G401 (cell line): ENCODE results near the gene TPBG. TPM values are rescaled to one million over a fixed set of nuclear protein-coding genes. Genes with fewer than 3 reads are reported as not detected.

Experiments
- DNase-seq: peaks from one replicate; pipeline ENCODE4 v3.0.0-alpha.2; 2015; ENCODE audit warnings: low spot score
- in situ Hi-C: cut with HindIII; loops from 2 replicates; pipeline ENCODE4 v1.10.0; 2016; ENCODE audit warnings: low sequenced_read_pairs, mixed read lengths
- total RNA-seq: library from RNA; depleted of rRNA; stranded (reverse); fragments of >200 nt; shearing (Covaris generic); gene quantifications from 2 replicates; pipeline ENCODE4 v1.2.3, GENCODE V29; 2014; rRNA removed

TPBG gene, protein sequence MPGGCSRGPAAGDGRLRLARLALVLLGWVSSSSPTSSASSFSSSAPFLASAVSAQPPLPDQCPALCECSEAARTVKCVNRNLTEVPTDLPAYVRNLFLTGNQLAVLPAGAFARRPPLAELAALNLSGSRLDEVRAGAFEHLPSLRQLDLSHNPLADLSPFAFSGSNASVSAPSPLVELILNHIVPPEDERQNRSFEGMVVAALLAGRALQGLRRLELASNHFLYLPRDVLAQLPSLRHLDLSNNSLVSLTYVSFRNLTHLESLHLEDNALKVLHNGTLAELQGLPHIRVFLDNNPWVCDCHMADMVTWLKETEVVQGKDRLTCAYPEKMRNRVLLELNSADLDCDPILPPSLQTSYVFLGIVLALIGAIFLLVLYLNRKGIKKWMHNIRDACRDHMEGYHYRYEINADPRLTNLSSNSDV
- total RNA-seq: 4.6 and 6.7 TPM in 2 replicates

DNA sequence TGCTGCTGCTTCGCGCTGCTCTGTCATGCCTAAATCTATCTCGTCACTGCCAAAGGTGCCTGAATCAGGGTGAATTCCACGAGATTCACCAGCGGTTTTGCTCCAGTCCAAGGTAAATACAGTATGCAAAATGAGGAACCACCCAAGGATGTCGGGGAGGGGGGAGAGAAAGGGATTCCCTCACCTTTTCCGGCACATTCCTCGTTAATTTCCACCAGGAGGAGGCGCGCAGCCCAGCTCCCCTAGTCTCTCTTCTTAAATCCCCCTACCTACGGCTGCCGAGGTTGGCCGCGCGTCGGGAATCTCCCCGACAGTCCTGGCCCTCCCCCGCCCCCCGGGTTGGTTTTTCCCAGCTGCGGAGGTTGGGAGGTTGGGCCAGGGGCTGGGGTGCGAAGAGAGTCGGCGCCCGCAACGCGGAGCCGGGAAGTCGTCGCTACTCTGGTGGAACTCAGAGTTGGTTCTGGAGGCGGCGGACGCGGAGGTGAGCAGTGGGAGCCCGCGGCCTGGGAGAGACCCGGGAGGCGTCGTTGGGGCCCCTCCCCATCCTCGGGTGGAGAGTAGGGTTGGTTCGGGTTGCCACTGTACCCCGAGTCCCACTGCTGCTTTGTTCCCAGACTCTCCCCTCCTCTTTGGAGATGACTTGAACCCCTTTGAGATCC is at the start of gene TPBG:
TSS of gene TPBG (plus strand) at position 390 of the 659 bp plus-strand sequence. CDS start 1,145 bp downstream, outside the sequence.
- DNase-seq: no peak
- in situ Hi-C loops: no loop called here

GRCh38 chr6:82322386-82322785 is 41.2 kb upstream of the TPBG start:
- no peak for DNase-seq
- in situ Hi-C loops: no loop called here

DNA sequence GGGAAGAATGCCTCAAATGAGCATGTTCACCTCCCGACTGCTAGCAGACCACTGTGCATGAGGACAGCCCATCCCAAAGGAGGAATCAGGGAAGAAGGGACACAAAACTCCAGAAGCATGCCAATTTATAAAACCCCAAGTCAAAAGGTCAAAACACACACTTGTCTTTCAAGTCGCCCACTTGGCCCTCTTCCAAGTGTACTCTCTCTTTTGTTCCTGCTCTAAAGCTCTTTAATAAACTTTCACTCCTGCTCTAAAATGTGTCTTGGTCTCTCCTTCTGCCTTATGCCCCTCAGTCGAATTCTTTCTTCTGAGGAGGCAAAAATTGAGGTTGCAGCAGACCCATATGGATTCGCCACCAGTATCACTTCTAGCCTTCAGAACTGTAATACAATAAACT is 33.9 kb upstream of the TPBG start:
- in situ Hi-C loops: no loop called here
- no peak for DNase-seq

GRCh38 chr6:82330171-82330804 is 33.3 kb upstream of the TPBG start:
- in situ Hi-C loops: no loop called here
- DNase-seq: no peak

DNA sequence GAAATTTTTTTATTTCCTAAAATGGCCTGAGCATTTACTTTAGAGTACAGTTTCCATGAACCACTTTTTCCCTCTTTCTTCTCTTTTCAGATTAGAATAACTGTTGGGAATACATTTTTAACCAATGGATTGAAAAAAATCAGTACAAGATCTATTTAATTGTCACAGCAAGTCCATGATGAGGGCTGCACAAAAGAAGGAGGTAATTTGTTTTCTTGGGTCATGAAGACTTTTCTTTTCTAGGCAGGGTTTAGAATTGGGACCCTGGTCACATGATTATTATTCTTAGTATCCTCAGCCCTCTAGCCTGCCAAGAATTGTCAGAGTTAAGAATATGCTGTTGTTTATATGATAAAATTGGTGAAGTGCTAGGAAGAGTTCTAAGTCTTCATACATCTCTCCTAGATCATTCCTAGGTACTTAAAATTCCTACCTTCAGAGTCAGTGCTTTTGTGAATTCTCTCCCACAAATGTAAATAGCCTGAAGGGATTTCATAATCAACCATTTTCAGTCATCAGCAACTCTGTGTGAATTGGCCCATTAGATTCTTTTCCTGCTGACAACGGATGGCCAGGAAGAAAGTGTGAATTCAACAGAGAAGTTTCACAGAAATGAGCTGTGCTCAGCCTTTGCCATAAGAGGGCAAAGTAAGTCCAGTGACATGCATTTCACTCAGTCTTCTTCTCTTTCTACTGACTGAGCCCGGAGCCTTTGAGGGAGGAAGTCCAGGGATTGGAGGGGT is 32.4 kb upstream of the TPBG start:
- in situ Hi-C loops: no loop called here
- no peak for DNase-seq

DNA sequence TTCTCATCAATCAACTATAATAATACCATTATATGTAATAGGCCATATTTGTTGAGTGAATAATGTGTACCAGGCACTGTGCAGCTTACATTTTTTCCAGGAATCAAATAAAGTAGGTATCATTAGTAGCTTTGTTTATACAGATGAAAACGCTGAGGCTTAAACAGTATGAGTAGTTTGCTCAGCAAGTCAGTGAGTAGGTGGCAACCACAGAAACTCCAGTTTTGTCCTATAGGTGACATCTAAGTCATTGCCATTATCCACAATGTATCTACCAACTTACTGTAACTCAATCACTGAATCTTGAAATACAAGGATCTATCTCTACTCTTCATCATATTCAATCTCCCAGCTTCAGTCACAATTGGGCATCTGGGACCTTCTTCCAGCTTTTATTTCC is 29.8 kb upstream of the TPBG start:
- no peak for DNase-seq
- in situ Hi-C loops: no loop called here

DNA sequence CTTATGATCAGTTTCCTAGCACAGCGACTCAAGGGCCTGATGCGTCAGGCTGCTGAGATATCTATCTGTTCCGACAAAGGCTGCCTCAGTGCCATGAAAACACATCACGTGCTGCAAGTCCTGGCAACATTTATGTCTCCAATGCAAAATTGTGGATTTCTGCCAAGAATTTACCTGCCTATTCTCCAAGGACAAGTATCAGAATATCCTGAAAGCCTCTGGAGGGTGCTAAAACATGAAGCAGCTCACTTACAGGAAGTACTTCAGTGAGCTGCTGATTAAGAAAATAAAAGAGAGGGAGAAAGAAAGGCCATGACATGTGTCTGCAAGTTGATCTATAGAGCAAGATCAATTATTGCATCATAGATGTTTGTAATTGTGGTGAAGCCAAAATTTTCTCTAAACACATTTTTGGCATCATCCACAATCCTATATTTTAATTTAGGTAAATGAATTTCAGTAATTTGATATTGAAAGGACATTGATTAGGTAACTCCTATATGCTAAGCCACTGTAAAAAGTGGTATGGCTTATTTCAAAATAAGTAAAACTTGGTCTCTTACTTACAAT is 25.8 kb upstream of the TPBG start:
- no peak for DNase-seq
- in situ Hi-C loops: no loop called here

- in situ Hi-C loops: no loop called here
- DNase-seq: no peak
Measured at GRCh38 chr6:82348130-82348529, 15.5 kb upstream of the TPBG start.

DNA sequence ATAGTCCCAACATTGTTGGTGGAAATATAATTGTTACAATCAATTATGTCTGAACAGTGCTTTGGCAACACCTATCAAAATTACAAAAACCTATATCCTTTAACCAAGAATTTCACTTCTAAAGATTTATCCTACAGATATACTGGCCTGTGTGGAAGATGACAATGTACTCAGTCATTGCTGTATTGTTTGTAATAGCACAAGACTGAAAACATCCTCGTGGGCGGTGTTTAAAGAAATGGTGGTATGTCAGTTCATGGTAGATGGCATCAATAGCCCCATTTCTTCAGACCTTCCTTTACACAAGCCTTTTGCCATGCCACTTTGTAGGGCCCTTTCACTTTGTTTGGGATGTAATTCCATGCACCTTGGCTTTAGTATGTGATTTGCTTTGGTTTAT is 9.8 kb upstream of the TPBG start:
- in situ Hi-C loops: no loop called here
- DNase-seq: no peak

DNA sequence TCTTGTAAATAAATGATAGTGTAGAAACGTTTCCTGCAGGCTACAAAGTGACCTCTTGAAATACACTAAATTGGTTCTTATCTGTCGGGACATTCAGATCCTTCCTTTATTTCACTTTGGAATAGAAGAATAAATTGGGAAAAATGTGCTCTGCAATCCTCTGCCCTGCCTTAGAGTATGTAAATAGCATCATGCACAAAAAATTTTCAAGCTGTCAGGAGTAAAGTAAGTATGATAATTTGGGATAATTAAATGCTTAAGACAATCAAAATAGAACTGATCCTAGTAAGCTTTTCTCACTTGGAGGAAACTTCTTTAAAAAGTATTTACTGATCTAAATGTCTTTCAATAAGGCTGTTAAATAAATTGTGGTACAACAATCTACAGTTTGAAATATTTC is 3.1 kb upstream of the TPBG start:
- DNase-seq: no peak
- in situ Hi-C loops: no loop called here

DNA sequence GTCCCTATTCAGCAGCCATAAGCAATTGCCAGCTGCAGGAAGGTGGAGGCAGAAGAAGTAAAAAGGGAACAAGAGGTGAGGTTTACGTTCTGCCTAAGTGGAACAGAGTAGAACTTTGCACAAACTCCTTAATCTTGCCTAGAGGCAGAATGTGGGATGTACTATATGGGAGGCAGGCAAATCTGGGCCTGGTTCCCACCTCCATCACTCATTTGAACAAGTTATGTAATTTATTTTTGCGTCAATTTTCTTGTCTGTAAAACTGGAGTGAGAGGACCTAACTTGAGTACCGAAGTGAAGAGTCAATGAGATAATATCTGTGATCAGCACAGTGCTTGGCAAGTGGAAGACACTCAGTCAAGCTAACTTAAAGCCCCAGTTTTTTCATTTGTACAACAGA is 2.0 kb upstream of the TPBG start:
- no peak for DNase-seq
- in situ Hi-C loops: no loop called here

DNA sequence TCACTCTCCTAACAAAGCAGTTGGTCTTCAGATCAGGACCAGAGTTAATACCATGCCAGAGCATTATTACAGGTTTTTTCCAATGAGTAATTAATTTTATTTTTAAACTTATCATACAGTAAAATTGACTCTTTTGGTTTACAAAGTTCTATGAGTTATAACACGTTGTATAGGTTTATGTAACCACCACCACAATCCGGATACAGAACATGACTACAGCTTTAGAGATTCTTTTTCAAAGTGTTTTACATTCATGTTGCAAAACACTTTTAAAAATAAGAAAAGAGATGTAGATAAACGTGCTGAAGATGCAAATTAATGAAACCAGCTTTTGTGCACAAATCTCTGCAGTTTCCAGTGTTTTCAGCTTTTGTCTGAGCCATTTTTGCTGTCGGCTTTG is 1.5 kb upstream of the TPBG start:
- DNase-seq: no peak

DNA sequence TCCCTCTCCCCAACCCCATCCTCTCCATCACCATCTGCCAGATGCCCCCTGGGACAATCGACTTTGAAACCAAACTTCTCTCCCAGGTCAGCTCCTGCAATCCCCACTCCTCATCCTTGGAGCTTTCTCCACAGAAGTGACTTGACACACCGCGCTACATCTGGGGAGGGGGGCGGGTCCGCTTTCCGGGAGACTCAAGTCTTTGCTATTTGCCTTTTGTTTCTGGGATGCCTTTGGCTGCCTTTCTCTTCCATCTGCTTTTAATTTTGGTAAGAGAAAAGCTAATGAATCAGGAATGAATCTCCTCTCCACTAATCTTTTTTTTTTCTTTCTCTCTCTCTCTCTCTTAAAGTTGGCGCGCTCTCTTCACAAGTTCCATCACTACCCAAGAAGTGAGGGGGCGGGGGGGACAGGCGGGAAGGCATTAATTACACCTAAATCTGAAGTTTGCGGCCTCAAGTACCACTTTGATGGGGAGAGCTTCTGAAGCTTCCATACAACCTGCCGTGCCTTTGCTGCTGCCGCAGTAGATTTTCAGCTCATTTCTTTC is 664 bp upstream of the TPBG start:
- in situ Hi-C loops: no loop called here

More for the DNA sequence above, 1.5 kb upstream of the TPBG start:
- in situ Hi-C loops: no loop called here

DNA sequence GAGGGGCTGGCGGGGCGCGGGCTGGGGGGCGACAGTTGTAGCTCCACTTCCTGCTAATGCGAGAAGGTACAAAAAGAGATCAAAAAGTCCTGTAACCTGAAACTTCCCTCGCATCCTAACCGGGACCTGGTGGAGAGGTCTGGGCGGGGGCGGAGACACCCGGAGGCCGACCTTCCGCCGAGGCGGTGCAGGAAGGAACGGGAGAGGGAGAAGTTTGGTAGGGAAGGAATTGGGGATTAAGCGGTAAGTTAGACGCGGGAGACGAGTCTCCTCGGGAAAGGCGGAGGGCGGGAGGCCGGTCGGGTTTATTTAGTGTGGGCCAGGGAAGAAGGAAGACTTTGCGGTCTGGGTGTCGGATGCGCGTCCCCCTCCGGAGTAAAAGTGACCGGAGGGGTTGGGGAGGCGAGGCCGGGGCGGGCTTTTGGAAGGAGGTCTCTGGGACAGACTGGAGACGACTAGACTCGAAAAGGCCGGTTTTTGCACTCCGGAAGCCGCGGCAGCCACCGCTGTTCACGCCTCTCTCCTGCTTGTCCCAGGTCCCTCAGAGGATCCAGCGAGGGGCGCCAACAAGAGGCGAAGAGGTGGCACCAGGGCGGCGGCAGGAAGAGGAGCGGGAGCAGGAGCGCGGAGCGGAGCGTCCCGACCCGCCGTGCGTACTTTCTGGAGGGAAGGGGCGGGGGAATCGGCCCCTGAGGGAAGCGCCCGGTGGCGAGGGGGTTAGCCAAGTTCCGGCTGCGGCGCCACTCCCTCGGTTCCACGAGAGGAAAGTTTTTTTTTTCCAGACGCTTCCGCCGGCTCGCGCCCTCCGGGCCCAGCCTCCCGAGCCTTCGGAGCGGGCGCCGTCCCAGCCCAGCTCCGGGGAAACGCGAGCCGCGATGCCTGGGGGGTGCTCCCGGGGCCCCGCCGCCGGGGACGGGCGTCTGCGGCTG is 734 bp downstream of the TPBG start:
- in situ Hi-C loops: no loop called here
- no peak for DNase-seq

More for the DNA sequence above, 664 bp upstream of the TPBG start:
- DNase-seq: no peak

GRCh38 chr6:82365016-82365795 is 1.6 kb downstream of the TPBG start:
- in situ Hi-C loops: no loop called here
- DNase-seq: no peak

DNA sequence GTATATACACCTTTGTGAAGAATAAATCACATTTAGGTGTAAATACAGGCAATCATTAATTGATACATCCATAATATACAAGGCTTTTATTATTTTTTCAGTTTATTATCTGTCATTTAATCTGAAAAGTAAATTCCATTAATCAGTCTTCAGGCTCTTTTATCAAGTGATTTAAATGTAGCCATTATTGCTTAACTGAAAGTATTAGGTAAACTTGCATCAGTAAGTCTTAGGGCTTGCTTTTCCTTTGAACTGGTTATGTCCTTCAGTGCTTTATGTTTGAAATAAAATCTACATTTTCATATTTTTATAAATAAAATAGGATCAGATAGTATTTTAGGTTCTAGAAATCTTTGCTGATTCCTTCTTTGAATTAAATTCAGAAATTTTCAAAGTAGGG is 4.1 kb downstream of the TPBG start:
- in situ Hi-C loops: no loop called here
- DNase-seq: no peak

- no peak for DNase-seq
- in situ Hi-C loops: no loop called here
Measured at GRCh38 chr6:82370788-82371187, 7.2 kb downstream of the TPBG start.
